CD4-positive, alpha-beta T cell treated with Interleukin-15 for 4 hours (primary cell): Measurements from ENCODE around the gene LRCH3.
"Not testable (repeated sequence)": the region's sequence is repeated elsewhere in the genome, so short reads cannot be mapped to it uniquely, and the experiment has no call there.

ENCODE experiments used
- DNase-seq: peaks from one replicate; pipeline ENCODE4 v3.0.0-alpha.2; 2020; ENCODE audit warnings: low spot score

LRCH3 gene

GRCh38 chr3:197882586-197882985 is 91.5 kb downstream of the LRCH3 start:
- no peak for DNase-seq

DNA sequence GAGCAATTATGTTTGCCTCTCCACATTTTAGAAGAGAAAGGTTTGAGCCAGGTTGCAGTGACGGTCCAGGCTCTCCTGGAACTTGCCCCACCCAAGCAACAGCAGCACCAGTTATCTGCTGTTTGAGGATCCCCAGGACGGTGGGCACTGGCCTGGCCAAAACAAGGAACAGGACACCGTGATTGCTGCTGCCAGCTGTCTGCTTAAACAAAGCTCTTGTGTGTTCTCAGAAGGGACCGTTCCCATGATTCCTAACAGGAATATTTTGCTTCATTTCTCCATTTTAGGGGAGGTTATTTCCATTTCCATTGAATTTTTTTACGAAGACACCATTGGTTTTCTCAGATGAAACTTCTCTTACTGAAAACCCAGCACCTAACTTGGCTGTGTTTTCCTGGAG is 92.5 kb downstream of the LRCH3 start:
- DNase-seq, result no peak

DNA sequence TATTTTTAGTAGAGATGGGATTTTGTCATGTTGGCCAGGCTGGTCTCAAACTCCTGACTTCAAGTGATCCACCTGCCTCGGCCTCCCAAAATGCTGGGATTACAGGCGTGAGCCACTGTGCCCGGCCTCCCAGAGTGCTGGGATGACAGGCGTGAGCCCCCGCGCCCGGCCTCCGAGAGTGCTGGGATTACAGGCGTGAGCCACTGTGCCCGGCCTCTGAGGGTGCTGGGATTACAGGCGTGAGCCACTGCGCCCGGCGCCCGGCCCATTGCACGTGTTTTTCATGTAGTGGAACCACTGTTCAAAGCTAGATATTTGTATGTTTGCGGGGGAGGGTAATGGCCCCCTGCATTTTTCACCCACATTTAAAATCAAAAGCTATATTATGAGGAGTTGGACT is 93.3 kb downstream of the LRCH3 start:
- not testable (repeated sequence) for DNase-seq

DNA sequence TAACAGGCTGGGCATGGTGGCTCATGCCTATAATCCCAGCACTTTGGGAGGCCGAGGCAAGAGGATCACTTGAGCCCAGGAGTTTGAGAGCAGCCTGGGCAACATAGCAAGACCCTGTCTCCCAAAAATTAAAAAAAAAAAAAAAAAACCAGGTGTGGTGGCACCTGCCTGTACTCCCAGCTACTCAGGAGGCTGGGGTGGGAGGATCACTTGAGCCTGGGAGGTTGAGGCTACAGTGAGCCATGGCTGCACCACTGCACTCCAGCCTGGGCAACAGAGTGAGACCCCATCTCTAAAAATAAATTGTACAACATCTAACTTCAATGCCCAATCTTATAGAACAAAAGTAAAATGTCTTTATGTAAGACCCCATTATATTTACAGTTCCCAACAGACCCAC is 95.0 kb downstream of the LRCH3 start:
- DNase-seq, result not testable (repeated sequence)

DNA sequence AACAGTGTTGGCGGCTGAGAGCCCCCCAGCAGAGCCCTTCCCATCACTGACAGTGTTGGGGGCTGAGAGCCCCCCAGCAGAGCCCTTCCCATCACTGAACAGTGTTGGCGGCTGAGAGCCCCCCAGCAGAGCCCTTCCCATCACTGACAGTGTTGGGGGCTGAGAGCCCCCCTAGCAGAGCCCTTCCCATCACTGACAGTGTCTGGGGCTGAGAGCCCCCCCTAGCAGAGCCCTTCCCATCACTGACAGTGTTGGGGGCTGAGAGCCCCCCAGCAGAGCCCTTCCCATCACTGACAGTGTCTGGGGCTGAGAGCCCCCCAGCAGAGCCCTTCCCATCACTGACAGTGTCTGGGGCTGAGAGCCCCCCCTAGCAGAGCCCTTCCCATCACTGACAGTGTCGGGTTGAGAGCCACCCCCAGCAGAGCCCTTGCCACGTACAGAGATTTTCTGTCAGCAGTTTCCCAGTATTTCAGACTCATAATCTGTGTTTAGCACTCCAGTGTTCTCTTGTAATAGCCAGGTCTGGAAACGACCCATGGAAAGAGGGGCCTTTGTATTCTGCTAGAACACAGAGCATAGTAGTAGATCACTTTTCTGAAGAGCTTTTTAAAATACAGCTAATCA is 96.5 kb downstream of the LRCH3 start:
- DNase-seq, result not testable (repeated sequence)

- DNase-seq, result no peak
Observed at GRCh38 chr3:197888511-197888910, 97.5 kb downstream of the LRCH3 start.

- no peak for DNase-seq
Observed at GRCh38 chr3:197889204-197889930, 98.3 kb downstream of the LRCH3 start.

DNA sequence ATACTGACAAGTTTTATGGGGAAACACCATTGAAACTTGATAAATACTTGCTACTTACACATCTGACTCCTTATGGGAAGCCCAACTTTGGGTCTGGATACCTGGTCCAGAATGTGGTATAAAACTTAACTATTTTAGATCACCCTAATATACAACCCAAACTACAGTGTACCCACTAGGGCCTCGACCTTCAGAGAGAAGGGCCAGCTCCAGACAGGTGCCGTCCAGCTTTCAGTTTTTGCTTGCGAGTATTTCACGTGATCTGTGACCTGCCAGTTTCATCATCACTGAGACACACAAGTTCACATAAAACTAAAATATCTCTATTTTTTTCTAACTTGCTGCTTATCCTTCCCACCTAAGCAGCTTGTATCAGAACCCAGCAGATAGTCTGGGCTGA is 99.6 kb downstream of the LRCH3 start:
- DNase-seq, result no peak

DNA sequence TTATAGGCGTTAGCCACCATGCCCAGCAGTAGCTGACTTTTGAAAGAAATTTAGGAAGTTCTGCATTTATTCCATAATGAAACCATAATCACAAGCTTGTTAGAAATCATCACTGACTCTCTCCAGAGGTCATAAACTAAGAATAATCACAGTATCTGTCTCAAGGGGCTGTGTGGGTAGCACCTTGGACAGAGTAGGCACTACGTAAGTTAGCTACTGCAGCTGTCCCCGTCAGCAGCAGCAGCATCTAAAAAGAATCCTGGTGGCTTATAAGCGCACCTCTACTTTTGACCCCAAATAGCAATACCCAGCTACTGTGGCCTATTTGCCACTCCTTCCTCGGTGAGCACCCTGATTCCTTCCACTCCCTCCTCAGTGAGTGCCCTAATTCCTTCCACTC is 101.1 kb downstream of the LRCH3 start:
- DNase-seq, result no peak

- DNase-seq, result no peak
Observed at GRCh38 chr3:197896421-197896820, 105.4 kb downstream of the LRCH3 start.

DNA sequence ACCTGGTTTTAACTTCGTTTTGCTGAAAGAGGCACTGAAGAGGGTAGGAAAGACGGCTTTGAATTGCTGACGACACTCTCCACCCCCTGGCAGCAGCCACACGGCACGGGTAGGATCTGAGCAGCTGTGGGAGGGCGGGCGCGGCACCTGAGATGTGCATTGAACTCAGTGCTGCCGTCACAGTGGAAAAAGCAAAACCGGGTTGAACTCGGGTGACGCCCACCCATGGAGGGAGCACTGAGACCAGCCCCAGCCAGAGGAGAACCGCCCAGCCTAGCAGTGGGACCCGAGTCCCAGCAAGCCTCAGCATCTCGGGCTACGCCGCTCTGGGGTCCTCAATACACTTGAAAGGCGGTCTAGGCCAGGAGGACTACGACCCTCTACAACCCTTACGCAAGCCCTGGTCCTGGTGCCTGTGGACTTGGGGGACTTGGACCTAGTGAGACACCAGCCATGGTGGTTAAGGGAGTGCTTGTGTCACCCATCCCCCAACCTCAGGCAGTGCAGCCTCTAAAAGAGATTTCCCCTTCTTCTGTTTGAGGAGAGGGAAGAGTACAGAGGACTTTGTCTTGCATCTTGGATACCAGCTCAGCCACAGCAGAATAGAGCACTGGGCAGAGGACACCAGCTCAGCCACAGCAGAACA is 108.9 kb downstream of the LRCH3 start:
- DNase-seq, result no peak

- DNase-seq, result no peak
Observed at GRCh38 chr3:197901626-197902025, 110.6 kb downstream of the LRCH3 start.

GRCh38 chr3:197906023-197906849 is 115.2 kb downstream of the LRCH3 start:
- DNase-seq, result peak; percentile 75

- DNase-seq, result no peak
Observed at GRCh38 chr3:197906850-197907187, 115.8 kb downstream of the LRCH3 start.

DNA sequence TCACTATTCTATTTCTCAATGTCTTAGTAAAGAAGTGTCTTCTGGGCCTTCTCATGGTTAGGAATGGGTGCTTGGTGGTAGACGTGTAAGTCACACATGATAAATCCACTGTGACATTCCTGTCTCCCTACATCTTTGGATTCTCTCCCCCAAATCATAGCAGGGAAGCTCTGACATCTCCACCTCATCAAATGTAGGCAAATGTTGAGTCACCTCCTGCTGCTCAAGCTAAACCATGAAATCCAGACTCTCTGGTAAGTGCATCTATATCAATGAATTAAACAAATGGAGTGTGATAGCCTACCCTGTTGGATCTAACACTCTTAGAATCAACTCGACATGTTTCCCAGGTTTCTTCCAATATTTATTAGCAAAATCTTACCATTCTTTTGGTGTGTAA is 116.1 kb downstream of the LRCH3 start:
- DNase-seq, result no peak

- not testable (repeated sequence) for DNase-seq
Observed at GRCh38 chr3:197908550-197908949, 117.5 kb downstream of the LRCH3 start.

GRCh38 chr3:197908957-197909701 is 118.1 kb downstream of the LRCH3 start:
- no peak for DNase-seq

- no peak for DNase-seq
Observed at GRCh38 chr3:197912741-197913476, 121.9 kb downstream of the LRCH3 start.

GRCh38 chr3:197913641-197914380 is 122.8 kb downstream of the LRCH3 start:
- no peak for DNase-seq
